Femur (tissue), 1 donor: ENCODE results near the gene CTPS2.
A peak's percentile ranks its signal among the peaks of the same experiment; 100 is the strongest.

ENCODE experiments used
- DNase-seq: peaks from one replicate; pipeline ENCODE4 v3.0.0-alpha.2; 2017

CTPS2 gene

DNA sequence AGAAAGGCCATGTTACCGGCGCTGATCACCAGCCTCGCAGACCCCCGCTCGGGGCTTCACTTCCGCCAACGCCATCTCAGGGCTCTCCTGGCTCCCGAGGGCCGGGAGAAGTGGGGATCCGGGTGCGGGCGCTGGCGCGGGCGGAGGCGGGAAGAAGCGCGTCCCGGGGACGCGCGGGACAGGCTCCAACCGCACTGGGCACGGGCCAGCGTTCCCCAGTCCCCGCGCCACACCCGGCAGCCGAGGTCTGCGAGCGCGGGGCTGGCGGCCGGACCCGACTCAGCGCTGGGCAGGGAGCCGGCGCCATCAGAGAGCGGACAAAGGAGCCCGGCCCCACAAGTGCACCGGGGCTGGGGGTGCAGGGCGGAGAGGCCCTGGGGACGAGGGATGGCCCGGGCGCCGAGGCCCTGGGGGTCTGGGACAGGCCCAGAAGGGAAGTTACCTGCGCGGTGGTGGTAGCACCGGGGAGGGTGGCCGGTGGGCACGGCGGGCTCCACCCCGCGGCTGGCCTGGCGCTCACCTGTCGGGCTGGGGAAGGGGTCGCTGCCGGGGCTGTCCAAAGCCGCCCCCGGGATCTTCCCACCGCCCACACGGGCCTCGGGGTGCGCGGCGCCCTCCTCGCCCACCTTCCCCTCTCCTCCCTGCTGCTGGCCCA, 449 bp downstream of the CTPS2 start:
- DNase-seq = no peak

DNA sequence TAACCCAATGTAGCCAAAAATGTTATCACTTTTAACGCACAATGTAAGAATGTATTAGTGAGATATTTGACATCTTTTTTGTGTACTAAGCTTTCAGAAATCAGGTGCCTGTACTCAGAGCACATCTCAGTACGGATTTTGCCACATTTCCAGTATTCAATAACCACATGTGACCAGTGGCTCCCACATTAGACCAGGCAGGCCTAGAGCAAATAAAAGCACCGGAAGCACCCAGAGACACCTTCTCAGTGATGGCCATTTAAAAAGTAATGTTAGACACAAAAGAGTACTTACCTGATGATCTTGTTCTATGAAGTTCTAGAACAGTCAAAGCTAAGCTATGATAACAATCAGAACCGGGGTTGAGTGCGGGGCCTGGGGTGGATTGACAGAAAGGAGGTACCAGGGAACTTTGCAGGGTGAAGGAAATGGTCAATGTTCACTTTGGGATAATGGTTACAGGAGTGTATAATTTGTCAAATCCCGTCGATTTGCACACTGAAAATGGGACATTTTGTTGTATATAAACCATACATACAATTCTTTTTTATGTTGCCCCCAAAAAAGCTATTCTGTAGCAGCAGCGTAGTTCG, 1.2 kb downstream of the CTPS2 start:
- no peak for DNase-seq

DNA sequence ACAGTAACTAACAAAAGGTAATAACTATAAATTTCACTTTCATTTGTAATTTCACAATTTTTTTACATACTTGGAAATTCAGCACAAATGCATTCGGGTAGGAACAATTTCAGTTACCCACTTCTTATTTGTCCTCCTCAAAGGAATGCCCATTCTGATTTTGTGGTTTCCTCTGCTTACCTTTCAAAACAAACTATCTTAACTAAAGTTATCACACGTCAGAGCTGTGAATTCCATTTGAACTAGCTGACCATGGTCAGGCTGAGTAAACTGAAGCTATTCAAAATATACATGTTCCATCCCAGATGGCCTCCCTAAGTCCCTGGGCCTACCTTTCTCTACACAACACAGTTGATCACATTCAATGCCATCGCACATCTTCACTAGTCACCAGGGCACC, 4.5 kb downstream of the CTPS2 start:
- DNase-seq = no peak

DNA sequence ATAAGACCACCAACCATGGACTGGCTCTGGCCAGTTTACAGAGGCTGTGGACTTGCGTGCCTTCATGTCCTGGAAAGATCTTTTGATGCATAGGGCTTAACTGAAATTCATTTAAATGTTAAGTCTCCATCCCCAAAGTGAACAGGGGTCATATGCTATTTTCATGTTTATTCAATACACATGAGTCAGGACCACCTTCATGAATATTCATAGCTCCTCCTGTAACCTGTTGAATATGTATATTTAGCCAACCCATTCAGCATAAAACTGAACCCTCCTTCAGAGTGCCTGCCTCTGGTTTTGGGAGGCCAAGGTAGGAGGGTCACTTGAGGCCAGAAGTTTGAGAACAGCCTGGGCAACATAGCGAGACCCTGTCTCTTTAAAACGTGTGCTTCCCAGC, 7.1 kb downstream of the CTPS2 start:
- no peak for DNase-seq

DNA sequence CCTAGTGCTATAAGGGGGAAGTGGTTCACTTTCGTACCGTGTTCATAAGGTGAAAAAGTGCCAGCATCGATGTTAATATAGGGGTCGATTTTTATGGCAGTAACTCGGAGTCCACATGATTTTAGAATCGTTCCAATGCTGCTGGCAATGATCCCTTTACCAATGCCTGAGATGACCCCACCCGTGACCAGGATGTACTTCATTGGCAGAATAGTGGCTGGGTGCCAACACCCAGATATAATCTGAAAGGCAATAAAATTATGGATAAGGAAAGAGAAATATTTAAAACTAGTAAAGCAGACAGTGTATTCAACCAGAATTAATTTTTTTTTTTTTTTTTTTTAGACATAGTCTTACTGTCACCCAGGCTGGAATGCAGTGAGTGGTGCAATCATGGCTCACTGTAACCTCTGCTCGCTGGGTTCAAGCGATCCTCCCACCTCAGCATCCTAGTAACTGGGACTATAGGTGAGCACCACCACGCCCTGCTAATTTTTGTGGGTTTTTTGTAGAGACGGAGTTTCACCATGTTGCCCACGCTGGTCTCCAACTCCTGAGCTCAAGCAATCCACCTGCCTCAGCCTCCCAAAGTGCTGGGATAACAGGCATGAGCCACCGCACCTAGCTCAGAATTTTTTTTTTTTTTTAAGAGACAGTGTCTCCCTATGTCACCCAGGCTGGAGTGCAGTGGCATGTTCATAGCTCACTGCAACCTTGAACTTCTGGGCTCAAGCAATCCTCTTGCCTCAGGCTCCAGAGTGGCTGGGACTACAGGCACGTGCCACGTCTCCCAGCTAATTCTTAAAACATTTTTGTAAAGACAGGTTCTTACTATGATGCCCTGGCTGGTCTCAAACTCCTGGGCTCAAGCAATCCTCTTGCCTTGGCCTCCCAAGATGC, 9.5 kb downstream of the CTPS2 start:
- no peak for DNase-seq

DNA sequence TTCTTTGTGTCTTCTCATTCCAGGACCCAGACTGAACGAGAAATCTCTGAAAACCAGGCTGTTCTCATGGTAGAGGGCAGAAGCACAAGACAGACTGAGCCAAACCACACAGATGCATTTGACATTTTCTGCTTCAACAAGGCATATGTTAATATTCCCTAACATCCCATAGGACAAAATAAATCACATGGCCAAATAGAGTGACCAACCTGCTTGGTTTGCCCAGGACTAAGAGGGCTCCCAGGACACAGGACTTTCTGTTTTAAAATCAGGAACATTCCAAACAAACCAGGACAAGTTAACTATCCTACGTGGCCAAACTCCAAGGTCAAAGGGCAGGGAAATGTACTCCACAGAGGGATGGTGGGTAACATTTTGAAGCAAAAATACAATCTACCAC, 11.7 kb downstream of the CTPS2 start:
- DNase-seq = no peak

DNA sequence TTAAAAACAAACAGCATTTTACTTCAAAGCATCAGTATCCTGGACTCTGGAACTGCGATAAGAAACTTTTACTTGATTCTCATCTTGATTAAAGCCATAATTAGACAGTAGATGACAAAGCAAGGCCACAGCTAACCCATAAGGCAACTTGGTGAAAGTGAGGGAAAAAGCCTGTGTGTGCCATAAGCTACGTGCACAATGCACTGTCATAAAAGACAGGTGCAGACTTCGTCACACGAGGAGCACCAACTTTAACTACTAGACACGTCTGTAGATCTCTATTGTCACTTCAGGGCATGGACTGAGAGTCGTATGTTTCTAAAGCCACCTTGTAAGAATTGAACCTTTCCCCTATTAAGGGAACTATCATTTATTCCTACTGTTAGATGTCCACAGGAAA, 13.1 kb downstream of the CTPS2 start:
- DNase-seq = no peak

DNA sequence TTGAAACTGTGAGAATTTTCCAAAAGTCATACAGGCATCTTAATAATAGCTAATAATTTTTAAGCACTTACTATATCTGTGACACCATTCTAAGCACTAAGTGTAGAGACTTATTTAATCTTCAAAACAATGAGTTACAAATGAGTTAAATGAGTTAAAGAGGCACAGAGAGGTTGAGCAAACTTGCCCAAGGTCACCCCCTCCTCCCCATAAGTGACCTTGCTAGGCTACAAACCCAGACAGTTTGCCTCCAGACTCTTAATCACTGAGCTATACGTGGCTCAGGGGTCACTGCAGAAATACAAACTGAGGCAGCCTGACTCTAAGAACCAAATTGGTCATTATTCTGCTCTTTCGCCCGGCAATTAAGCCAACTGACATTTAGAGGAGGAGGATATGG, 15.5 kb downstream of the CTPS2 start:
- DNase-seq = no peak

DNA sequence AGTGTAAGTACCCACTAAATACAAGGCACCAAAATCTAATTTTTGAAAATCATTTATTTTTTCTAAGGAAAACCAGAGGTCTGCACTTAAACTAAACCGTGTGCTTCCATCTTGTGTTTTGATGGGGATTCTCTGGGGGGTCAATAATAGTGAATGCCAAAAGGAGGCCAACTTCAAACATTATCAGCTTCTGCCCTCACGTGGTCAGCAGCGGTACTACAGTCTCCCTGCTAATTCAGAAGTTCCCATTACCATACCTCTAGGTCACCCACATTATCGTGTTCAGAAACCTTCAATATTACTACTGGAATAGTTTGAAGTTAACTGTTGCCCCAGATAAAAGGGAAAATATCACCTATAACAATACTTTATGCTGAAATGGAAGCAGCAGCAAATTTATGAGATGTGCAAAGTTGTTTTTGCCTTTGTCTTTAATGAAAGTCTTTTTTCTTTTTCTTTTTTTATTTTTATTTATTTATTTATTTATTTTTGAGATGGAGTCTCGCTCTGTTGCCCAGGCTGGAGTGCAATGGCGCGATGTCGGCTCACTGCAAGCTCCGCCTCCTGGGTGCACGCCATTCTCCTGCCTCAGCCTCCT, 17.3 kb downstream of the CTPS2 start:
- peak; percentile 50 for DNase-seq

DNA sequence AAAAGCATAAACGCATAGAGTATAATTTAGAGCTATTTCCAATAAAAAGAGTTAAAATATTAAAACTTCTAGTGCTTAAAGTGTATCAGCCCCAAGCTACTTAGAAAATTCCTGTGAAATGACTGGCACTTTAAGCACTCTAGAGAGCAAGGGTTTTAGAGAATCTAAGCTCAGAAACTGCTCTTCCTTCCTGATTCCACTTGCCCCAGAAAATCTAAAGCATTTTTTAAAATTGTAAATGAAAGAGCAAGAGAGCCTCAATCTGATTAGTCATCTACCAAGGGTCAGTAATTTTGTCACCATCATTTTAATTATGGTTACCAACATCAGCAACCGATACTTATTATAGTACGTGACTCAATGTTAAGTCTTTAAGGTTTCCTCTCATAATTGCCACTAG, 25.0 kb downstream of the CTPS2 start:
- no peak for DNase-seq

DNA sequence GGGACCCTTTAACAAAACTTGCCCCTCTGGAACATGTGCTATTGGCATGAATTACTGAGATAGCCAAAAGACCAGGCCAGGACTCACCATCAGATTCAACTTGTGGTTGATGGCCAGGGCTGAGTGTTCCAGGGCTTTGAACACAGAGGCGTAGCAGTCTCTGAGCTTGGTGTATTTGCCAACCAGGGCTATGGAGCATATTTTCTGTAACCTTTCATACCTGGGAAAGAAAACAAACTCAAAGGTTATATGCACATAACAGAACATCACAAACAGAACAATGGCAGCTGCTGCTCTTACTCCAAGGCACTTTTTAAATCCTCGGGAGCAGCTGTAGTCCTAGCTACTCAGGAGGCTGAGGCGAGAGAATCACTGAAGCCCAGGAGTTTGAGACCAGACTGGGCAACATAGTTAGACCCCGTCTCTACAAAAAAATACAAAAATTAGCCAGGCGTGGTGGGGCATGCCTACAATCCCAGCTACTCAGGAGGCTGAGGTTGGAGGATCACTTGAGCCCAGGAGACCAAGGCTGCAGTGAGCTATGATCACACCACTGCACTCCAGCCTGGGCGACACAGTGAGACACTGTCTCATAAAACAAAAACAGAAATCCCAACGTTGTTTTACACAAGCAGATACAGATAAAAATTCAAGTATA, 29.3 kb downstream of the CTPS2 start:
- DNase-seq = no peak

DNA sequence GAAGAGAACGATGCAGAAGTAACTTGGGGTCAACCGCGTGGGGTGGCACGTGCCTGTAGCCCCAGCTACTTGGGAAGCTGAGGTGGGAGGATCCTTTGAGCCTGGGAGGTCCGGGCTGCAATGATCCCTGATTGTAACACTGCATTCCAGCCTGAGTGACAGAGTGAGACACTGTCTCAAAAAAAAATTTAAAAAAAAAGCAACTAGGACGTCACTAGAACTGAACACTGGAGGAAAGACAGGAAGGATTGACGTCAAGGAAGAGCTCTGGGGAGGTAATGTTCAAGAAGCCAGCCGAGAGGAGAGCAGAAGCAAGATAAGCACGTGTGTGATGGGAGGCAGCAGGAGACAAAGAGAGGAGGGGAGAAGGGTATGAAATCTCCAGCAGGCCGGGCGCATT, 33.8 kb downstream of the CTPS2 start:
- DNase-seq = no peak

DNA sequence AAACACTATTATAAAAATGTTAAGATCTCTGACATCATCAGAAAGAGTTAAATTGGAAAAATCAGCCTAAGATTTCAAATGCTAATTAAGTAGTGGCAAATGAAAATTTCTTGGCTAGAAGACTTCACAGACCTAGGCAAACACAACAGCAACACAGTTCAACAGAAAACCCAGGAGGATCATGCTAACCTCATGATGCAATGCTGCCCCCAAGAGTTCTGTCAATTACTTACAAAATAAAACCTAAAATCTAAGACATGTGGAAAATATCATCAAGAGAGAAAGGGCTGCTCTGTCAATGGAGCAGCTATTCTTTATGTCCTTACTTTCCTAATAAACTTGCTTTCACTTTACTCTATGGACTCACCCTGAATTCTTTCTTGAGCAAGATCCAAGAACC, 41.5 kb downstream of the CTPS2 start:
- peak; percentile 31 for DNase-seq

DNA sequence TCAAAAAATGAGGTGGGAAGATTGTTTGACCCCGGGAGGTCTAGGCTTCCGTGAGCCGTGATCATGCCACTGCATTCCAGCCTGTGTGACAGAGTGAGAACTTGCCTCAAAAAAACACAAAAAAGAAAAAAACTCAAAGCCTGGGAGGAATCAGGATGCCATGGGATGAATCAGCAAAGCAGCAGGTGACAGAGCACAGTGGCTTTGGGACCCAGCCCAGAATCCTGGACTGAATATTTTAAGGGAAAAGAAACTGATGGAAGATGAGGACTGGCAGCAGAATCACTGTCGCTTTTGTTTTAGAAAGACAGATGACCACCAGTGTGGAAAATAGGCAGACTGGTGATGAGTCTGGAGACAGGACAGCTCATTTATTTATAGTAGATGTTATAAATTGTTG, 45.9 kb downstream of the CTPS2 start:
- no peak for DNase-seq

DNA sequence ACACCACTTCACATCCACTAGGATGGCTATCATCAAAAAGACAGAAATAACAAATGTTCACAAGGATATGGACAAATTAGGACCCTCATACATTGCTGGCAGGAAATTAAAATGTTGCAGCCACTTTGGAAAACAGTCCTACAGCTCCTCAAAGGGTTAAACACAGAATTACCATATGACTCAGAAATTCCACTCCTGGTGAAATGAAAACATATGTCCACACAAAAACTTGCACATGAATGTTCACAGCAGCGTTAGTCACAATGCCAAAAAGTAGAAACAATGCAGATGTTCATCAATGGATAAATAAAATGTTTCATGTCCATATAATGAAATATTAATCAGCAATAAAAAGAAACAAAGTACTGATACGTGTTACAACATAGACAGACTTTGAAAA, 47.4 kb downstream of the CTPS2 start:
- DNase-seq = no peak

DNA sequence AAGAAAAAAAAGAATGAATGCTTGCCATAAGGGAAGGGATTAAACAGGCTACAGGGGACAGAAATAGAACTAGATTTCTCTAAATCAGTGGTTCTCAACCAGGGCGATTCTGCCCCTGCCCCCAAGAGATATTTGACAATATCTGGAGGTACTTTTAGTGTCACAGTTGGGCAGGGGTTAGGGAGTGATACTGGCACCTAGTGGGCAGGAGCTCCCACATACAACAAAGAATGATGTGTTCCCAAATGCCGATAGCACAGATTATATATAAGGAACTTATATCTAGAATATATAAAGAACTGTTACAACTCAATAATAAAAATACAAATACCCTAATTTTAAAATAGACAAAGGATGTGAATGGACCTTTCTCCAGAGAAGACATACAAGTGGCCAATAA, 47.8 kb downstream of the CTPS2 start:
- no peak for DNase-seq

DNA sequence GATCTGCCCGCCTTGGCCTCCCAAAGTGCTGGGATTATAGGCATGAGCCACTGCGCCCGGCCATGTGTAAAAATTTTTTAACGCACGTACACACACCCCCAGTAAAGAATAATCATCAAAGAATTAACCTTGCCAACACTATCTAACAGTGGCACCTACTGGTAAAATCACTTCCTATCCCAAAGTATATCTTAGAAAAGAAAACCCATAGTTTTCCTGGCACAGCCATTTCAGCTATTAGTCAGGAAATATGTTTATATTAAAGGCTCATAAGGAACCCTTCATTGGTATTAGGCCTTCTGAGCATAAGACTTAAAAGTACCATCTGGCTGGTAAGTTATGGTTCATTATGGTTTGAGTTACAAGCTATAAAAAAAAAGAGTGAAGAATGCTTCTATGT, 48.4 kb downstream of the CTPS2 start:
- DNase-seq = no peak

DNA sequence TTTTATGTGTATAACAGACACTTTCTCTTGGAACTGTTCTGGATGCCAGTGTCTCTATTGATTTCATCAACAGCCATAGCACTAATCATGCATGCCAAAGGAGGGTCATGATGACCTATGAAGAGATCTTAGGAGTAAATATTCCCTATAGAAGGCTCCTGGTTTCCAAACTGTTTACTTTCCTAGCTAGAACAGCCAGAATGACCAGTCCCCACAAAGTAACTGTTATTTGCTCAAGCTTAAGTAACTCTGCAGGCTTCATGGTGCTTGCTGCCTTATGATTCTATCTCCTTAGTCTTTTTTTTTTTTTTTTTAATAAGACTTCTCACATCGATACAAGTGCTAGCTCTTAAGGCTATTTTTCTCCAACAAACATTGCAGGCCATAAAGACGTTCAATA, 50.1 kb downstream of the CTPS2 start:
- DNase-seq = no peak

DNA sequence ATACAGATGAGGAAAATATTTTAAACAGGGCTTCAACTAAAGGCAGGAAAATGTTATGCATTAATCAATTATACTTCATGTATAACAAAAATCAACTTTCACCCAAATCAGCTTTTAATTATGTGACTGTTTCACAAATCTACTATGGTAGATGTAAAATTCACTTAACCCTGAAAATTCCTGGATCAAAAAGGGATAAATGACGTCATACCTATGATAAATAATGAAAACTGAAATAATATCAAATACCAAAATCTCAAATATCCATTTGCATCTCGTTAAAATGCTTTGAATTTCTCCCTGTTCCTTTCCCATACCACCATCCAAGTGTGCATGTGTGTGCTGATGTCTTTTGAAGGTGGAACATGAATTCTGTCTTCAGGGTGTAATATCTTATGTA, 51.0 kb downstream of the CTPS2 start:
- DNase-seq = no peak

DNA sequence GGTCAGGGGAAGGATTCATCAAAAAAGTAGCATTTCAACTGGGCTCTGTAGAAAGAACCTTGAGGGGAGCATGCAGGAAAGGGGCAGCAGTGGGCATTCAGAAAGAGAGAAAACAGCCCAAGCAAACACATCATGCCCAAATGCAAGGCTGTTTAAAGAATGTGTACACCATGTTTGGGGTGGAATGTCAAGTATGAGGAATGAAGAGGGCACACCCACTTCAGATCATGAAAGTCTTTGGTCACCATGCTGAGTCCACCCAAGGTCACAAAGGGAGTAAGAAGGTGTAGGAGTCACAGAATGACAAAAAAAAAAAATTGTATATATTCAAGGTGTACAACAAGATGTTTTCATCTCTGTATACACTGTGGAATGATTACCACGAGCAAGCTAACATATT, 53.1 kb downstream of the CTPS2 start:
- no peak for DNase-seq

DNA sequence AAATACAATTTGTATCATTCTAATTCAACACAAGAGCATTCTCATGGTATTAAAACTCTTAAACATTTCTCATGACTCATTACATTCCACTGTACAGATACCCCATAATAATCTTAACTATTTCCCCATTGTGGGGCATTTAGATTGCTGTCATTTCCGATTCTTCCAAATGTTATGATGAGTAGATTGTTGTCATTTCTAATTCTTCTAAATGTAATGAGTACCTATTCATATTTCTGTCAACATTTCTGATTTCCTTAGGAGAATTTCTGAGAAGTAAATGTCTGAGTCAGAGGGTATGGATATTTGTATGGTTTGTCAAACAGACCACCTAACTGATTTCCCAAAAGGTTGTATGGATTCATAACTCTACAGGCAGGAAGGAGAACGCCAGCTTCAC, 54.2 kb downstream of the CTPS2 start:
- DNase-seq = no peak

DNA sequence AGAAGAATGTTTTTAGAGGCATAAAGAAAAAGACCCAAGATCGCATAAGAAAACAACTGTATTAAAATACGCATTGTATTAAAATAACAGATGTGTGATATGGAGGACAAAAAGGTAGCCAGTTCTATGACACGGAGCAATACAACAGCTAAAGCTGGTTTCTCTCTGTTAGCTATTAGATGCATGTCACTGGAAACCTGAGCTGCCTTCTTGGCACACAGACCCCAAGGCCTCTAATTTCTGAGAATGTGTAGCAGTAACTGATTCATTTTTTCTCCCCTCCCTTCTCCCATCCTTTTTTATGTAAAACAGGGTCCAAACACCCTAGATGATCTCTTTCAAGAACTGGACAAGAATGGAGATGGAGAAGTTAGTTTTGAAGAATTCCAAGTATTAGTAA, 58.4 kb downstream of the CTPS2 start:
- DNase-seq = no peak

DNA sequence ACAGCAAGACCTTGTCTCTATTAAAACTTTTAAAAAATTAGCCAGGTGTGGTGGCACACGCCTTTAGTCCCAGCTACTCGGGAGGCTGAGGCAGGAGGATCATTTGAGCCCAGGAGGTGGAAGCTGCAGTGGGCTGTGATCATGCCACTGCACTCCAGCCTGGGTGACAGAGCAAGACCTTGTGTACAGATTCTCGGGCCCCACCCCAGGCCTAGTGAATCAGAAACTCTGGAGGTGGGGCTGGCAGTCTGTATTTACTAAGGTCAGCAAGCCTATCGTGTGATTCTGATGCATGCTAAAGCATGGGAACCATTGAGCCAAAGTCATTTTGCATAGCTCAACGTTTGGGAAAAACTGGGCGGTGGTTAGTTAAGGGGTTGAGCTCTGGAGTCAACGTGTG, 59.0 kb downstream of the CTPS2 start:
- no peak for DNase-seq
